Measurements from ENCODE around the gene TJP1.

DNA sequence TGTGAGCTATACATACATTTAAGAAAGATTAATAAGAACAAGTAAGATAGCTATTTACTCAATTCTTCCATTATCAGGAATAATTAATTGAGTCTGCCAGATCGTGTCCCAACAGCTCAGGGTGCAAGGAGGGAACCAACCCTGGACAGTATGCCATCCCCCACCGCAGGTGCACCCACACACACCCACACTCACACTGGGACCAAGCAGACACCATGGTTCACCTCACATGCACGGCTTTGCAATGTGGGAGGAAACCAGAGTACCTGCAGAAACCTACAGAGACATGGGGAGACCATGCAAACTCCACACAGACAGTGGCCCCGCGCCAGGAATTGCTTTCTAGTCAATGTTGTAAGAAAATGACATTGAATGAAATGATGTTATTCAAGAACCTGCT, 20.0 kb upstream of the TJP1 start:
- TF ChIP-seq, protein P1, sequence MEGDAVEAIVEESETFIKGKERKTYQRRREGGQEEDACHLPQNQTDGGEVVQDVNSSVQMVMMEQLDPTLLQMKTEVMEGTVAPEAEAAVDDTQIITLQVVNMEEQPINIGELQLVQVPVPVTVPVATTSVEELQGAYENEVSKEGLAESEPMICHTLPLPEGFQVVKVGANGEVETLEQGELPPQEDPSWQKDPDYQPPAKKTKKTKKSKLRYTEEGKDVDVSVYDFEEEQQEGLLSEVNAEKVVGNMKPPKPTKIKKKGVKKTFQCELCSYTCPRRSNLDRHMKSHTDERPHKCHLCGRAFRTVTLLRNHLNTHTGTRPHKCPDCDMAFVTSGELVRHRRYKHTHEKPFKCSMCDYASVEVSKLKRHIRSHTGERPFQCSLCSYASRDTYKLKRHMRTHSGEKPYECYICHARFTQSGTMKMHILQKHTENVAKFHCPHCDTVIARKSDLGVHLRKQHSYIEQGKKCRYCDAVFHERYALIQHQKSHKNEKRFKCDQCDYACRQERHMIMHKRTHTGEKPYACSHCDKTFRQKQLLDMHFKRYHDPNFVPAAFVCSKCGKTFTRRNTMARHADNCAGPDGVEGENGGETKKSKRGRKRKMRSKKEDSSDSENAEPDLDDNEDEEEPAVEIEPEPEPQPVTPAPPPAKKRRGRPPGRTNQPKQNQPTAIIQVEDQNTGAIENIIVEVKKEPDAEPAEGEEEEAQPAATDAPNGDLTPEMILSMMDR (IDR thresholded peaks at IDR 0.05) = no peak
- TF ChIP-seq POLR2A (IDR thresholded peaks at IDR 0.05) = no peak

Data from suprapubic skin (tissue), 3 donors.